CMK (cell line): Measurements from ENCODE around the gene ZNF641.

Experiments used
- DNase-seq: peaks from one replicate; pipeline ENCODE4 v3.0.0-alpha.2; 2010; ENCODE audit warnings: low read depth

ZNF641 gene

GRCh38 chr12:48350249-48351021 is at the start of gene ZNF641:
Gene ZNF641, minus strand, starts transcription at chr12:48350919. Its CDS starts 2,829 bp downstream, at chr12:48348090.
- DNase-seq: no peak

- no peak for DNase-seq
Measured at GRCh38 chr12:48390026-48390425, 39.3 kb upstream of the ZNF641 start.

DNA sequence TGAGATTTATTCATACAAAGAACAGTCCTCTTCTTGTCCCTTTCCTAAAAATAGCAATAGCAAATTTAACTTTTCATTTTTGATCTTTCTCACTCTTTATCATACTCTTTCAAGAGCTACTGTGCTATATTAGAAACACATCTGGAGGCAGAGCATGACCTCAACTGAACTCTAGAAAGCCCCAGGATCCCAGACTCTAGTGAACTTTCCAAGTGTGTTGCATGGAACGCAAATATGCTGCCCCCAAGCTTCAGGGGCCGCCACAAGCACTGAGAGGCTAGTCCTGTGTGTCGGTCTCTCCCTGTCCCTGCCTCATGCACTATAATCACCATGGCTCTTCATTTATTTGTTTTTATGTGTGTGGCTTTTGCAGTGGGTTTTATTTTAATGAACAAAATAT is 38.7 kb upstream of the ZNF641 start:
- no peak for DNase-seq

DNA sequence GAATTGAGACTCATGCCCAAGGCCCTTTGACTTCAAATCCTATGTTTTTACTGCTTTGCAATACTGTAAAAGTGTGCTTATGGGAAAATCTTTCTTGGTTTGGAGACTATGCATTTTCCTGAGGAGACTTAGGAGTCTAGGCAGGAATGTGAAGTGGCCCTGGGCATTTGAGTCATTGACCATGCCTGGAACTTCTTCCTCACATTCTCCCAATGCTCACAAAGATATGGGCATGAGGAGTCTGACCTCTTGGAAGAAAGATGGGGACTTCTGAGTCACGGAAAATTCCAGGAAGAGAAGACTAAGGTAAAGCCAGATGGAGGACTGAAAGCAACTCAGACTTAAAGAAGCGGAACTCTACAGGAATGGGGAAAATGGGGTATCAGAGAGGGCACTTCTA is 38.2 kb upstream of the ZNF641 start:
- DNase-seq: no peak

GRCh38 chr12:48388460-48388859 is 37.7 kb upstream of the ZNF641 start:
- no peak for DNase-seq

DNA sequence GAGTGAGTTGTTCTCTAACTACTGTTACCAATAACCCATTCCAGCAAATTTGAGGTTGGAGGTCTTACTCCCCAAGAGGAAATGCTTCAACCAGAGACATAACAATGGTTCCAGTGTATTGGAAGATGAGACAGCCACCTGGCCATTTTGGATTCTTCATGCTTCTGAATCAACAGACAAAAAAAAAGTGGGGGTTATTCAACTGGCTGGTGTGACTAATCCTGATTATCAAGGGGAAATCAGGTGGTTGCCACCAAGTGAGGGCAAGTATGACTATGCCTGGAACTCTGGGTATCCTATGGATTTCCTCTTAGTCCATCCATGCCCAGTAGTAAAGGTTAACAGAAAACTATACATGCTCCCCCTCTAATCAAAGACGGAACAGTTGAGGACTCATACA is 29.9 kb upstream of the ZNF641 start:
- DNase-seq: no peak

- no peak for DNase-seq
Measured at GRCh38 chr12:48379794-48380193, 29.1 kb upstream of the ZNF641 start.

- no peak for DNase-seq
Measured at GRCh38 chr12:48377646-48378045, 26.9 kb upstream of the ZNF641 start.

- DNase-seq: no peak
Measured at GRCh38 chr12:48374164-48374563, 23.4 kb upstream of the ZNF641 start.

GRCh38 chr12:48366131-48366530 is 15.4 kb upstream of the ZNF641 start:
- no peak for DNase-seq

DNA sequence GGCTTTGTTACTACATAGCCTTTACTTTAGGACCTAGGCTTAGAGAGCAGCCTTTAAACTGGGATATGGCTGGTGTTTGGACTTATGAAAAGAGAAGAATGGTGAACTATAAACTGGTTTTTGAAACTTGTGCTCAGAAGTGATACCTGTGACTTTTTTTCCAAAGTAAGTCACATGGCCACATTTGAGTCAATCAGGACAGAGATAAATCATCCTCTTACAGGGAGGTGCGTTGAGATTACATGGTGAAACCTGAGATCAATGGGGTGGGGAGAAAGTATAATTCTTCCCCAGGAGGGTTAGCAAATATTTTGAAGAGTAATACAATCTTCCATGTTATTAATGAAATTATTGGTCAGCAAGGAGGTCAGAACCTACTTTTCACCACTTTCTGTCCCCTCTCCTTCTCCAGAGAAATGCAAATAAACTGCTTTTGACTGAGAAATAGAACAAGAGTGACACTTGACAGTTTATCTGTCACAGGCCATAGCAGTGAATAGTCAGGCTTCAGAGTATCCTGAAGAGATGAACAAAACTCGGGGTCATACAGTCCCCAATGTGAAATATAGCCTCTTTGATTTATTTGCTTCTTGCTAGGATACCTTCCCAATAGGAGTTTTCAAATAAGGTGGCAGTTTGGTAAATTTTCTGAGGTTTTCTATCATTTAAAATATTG is 11.1 kb upstream of the ZNF641 start:
- DNase-seq: no peak

DNA sequence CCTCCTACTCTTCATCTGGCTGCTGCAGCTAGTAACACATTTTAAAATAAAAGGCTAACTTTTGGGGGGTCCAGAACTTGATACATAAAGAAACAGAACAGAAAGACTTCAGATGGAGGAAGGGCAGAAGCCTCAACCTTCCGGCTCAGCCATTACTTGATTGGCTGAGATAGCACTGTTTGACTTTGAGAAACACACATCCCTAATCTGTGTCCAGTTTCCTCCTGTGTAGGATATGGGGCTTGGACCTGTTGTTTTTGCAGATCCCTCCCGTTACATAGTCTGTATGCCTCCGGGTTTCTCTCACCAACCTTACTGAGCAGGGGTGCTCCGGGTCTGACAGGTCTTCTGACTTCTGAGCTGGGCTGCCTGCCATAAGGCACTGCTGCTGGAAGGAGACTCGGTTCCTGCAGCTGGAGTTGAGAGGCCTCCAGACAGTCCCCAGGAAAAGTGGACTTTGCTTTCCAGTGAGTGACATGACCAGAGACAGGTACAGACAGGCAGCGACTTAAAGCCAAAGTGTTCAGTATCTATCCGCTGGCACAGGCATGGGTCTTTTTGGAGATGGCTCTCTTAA is 8.3 kb upstream of the ZNF641 start:
- DNase-seq: no peak

GRCh38 chr12:48356041-48356768 is 5.5 kb upstream of the ZNF641 start:
- DNase-seq: no peak

- DNase-seq: peak; percentile 53
Measured at GRCh38 chr12:48352157-48352760, 1.5 kb upstream of the ZNF641 start.

GRCh38 chr12:48351022-48351708 is 446 bp upstream of the ZNF641 start:
- DNase-seq: peak; percentile 59

GRCh38 chr12:48349471-48349870 is 1.2 kb downstream of the ZNF641 start:
- no peak for DNase-seq

GRCh38 chr12:48342980-48343379 is 7.7 kb downstream of the ZNF641 start:
- no peak for DNase-seq

- DNase-seq: no peak
Measured at GRCh38 chr12:48340943-48341342, 9.8 kb downstream of the ZNF641 start.

GRCh38 chr12:48339442-48340117 is 11.1 kb downstream of the ZNF641 start:
- no peak for DNase-seq

DNA sequence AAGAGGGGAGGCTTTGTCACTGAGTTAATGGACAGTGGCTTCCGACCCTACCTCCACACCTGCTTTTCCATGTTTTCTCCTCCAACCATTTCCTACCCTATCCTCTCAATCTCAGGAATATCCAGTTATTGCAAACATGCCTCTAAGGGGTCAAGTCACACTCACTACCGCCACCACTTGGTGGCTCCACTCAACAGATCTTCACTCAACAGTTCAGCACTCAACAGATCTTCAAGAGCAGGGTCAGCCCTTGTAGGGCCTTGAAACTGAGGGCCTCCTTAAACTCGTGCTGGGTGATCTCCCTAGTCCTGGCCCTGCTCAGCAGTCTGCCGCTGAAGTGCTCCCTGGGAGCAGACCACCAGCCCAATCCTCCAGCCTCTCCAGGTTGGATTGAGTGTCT is 14.2 kb downstream of the ZNF641 start:
- no peak for DNase-seq

- DNase-seq: no peak
Measured at GRCh38 chr12:48336061-48336460, 14.7 kb downstream of the ZNF641 start.
